GM18907 (cell line): Measurements from ENCODE around the gene PTK7.

ENCODE experiments used
- ATAC-seq: cut with Tn5 transposase; IDR thresholded peaks from one replicate; pipeline ENCODE4 v1.9.1; 2021; ENCODE audit warnings: mild to moderate bottlenecking, moderate library complexity; ENCODE audit not compliant: unreplicated experiment

PTK7 gene

DNA sequence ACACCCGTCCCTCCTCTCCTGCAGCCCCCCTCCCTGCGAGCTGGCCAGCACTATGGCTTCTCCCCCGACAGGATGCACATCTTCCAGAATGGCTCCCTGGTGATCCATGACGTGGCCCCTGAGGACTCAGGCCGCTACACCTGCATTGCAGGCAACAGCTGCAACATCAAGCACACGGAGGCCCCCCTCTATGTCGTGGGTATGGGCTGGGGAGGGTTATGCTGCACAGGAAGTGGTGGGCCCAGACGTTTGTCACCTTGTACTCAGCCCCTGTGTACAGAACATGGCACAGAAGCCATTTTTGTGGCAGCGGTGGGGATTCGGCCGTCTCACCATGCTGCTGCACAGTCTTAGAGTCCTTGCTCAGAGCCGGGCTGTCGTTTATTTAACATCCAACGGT is 66.0 kb downstream of the PTK7 start:
- no peak for ATAC-seq

DNA sequence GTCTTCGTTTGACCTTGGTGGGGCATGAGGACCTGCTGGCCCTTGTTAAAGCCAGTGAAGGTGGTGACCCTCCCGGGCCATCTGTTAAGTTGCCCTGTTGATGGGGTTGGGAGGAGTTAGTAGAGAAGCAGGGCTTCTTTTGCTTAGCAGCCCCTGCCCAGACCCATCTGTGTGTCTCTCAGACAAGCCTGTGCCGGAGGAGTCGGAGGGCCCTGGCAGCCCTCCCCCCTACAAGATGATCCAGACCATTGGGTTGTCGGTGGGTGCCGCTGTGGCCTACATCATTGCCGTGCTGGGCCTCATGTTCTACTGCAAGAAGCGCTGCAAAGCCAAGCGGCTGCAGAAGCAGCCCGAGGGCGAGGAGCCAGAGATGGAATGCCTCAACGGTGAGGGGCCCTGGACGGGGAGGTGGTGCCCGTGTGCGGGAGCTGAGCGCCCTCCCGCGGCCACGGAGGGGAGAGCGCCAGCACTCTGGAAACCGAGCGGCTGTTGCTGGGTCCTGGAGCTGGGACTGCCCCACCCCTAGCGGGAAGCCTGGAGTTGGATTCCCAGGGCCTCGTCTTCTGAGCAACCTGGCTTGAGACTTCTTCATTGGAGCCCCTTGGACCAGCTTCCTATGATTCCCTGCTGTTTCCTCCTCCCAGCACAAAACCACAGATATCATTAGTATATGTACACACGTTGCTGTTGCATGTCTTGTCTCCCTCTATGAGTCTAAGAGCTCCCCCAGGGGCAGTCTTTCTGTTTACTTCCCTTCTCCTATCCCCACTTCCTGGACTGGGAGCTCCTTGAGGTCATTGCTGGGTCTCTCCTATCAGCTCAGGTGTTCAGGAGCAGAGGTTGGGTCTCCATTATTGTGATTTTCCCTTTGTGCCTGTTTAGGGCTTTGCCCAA is 67.4 kb downstream of the PTK7 start:
- peak; percentile 82 for ATAC-seq

DNA sequence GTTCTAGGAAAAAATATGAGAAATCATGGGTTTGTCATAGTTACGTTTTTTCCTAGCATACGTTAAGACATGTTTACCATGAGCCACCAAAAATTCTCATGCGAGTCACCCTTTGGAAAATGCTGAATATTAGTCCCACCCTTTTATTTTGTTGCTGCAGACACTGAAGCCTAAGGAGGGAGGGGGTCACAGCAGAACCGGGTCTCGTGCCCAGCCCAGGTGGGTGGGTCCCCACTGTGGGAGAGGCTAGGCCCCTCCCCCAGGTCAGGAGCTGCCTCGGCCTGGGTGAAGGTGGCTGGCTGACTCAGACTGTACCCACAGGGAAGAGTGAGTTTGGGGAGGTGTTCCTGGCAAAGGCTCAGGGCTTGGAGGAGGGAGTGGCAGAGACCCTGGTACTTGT is 68.8 kb downstream of the PTK7 start:
- ATAC-seq: no peak

DNA sequence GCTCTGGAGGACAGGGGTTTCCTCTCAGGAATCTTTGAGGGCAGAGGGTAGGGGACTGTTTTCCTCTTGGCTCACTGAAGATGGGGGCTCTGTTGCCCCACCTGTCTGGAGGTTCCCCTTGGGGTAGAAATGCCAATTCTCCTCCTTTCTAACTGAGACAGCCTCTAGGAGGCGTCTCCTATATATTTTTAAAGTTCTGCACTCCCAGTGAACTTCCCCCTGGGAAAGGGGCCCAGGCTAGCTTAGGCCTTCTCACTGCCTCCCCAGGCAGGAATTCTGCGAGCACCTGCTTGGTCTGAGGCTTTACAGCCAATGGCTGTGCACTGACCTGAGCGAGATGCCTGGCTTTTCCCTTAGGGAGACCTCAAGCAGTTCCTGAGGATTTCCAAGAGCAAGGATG is 70.1 kb downstream of the PTK7 start:
- ATAC-seq: no peak

DNA sequence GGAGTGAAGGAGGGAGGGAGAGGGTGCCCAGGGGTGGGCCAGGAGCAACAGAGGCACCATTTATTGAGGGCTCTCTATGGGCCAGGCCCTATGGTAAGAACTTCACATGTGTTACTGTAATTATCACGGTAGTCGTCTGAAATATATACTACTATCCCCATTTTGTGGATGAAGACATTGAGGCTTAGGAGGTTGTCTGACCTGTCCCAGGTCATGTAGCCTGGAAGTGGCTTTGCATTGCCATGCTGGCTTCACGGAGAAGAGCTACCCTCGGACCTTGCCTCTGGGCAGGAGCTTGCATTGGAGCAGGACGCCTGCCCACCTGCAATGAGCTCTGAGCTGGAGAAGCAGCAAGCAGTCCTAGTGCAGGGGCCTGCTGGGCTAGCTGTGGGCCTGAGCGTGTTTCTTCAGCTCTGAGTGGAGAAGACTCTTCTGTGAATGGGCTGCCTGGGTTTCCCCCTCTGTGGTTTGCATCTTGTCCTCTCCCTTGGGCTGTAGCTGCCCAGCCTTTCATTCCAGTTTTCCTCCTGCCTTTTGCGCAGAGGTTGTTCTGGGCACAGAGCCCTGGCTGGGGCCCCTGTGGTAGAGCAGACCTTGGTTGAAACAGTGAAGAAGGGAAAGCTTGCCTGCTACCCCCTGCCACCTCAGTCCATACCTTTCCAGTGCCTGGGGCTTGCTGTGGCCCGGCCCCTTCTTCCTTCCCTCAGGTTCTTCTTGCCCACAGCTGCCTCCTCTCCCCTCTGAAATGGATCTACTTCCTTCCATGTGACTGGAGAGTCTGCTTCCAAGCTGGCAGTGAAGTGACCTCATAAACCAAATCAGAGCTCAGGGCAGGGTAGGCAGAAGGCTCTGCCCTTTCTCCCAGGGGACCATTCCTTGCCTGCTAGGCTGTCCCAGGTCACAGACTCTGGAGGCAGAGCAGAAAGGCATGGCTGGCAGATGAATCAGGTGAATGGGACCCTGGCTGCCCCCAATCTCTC is 70.9 kb downstream of the PTK7 start:
- no peak for ATAC-seq

DNA sequence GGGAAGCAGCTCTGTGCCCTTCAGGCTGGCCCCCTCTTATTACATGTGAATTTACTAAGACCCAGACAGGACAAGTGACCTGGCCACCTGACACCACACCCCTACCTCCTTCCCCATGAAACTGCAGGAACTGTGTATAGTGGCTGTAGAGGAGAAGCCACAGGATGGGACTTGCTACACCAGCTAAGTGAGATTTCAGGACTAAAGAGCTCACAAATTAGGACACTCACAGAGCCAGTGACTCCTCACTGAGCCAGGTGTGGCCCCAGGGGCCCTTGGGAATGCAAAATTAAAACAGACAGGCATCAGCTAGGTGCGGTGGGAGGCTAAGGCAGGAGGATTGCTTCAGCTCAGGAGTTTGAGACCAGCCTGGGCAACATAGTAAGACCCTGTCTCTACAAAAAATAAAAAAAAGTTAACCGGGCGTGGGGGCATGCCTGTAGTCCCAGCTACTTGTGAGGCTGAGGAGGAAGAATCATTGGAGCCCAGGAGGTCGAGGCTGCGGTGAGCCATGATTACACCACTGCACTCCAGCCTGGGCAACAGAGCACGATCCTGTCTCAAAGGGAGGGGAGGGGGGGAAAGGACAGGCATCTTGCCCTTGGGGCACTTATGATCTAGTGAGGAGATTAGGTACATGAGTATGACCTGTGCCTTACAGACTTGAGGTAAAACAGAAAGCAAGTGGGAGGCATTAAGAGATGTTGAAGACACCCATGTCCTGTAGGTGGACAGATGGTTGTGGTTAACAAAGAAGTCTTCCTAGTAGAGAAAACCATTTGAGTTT is 71.8 kb downstream of the PTK7 start:
- no peak for ATAC-seq

DNA sequence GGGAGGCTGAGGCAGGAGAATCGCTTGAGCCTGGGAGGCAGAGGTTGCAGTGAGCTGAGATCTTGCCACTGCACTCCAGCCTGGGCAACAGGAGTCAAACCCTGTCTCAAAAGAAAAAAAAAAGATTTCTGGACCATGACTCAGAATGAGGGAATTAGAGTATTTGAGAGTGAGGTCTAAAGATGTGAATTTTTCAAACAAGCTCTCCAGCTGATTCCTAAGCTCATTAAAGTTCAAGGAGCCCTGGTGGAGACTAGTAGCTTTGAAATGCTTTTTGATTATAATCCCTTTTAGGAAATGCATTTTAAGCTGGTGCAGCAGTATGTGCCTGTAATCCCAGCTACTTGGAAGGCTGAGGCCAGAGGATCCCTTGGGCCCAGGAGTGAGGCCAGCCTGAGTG is 73.2 kb downstream of the PTK7 start:
- ATAC-seq: no peak

DNA sequence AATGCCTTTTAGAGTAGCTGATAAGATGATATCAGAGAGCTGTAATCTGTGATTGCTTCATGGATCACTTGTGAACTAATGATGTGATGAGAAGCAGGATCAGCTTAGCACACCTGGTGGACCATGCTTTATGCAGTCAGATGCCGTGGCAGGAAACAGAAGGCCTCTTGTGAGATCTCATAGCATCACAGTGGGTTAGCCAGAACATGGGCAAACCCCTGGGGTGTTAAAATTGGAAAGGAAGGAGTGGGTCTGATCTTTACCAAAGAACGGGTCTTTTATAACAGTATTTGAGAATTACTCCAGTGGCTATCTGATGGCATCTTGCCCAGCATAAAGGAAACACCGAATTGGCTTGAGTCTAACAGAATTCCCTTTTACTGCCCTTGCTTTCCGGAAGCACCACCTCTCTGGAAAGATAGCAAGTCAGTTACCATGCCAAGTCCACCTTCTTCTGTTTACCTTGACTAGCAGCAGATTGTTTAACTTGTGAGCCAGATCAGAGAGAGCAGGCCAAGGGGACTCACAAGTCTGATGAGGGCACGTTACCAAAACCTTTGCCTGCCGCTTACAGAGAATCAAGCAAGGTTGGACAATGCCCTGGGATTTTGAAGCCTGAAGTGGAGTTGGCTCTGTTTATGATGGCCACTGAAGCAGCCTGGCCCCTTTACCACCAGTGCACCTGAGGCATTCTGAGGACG is 74.1 kb downstream of the PTK7 start:
- no peak for ATAC-seq

DNA sequence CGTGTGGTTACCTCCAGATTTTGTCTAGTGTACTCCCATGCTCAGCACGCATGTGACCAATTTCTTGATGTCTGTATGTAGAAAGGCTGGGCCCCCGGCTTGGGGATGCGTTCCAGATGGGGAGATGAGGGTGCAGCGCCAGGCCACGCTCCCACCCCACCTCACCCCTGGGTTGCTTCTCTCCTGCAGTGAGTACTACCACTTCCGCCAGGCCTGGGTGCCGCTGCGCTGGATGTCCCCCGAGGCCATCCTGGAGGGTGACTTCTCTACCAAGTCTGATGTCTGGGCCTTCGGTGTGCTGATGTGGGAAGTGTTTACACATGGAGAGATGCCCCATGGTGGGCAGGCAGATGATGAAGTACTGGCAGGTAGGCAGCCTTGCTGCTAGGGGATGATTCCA is 83.5 kb downstream of the PTK7 start:
- no peak for ATAC-seq

DNA sequence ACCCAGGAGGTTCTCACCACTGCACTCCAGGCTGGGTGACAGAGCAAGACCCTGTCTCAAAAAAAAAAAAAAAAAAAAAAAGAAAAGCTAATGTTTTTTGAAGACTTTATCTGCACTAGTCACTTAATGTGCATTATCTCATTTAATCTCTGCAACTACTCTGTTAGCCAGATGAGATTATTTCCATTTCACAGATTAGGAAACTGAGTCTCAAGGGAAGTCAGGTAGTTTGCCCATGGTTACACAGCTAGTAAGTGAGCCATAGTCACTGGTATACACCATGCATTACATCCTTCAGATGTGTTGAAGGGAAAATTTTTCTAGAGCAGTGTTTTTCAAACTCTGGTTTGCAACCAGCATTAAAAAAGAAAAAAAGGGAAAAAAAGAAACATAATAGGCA is 87.8 kb downstream of the PTK7 start:
- no peak for ATAC-seq

DNA sequence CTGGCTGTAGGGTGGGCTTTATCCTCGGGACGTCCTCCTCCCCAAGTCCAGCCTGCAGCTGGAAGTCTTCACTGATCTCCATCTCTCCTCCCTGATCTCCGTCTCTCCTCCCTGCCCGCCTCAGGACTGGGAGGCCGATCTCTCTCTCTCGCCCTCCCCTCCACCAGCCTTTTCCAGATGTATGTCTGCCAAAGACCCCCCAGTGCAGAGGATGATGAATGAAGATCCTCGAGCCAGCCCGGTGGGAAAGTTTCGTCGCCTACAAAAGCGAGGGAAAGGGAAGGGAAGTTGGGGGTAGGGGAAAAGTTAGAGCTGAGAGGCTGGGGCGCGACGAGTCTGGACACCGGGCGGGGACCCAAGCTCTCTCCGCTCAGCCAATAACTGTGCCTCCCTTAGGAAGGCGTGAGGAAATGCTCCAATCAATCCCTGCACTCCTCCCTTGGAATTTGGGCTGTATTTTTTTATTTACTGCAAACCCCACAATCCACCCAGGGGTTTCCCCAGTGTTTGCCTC is 94.4 kb downstream of the PTK7 start:
- ATAC-seq: no peak

DNA sequence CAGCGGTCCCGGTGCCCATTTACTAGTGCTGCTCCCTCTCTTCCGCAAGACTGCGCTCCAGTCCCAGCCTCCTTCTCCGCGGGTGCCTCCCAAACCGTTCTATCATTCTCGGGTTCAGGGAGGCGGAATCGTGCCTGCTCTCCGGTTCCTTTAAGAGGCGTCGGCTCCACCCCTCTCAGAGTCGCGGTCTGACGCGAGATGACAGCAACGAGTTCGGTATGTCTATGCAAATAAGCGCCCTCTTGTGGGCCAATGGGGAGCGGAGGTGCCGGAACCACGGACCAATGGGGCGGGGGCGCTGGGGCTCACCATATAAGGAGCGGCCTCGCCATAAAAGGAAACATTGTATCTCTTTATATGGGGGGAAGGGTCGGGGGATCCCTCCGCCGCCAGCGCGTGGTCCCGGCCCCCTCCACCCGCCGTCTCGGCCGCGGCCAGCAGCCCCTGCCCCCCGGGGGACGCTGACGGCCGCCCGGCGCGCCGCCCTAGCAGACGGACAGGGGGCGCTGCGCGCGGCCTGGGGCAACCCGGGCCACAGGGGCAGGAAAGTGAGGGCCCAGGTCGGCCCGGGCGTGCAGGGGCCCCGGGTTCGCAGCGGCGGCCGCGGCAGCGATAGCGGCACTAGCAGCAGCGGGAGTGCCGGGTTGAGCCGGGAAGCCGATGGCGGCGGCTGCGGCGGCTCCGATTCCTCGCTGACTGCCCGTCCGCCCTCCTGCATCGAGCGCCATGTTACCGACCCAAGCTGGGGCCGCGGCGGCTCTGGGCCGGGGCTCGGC is 95.0 kb downstream of the PTK7 start, which contains the start of gene SRF:
TSS of gene SRF (plus strand) at position 339 of the 776 bp plus-strand sequence. CDS start at position 727, 388 bp downstream.
- peak; percentile 62 for ATAC-seq

DNA sequence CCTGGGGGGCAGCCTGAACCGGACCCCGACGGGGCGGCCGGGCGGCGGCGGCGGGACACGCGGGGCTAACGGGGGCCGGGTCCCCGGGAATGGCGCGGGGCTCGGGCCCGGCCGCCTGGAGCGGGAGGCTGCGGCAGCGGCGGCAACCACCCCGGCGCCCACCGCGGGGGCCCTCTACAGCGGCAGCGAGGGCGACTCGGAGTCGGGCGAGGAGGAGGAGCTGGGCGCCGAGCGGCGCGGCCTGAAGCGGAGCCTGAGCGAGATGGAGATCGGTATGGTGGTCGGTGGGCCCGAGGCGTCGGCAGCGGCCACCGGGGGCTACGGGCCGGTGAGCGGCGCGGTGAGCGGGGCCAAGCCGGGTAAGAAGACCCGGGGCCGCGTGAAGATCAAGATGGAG is 95.6 kb downstream of the PTK7 start:
- peak; percentile 0 for ATAC-seq

DNA sequence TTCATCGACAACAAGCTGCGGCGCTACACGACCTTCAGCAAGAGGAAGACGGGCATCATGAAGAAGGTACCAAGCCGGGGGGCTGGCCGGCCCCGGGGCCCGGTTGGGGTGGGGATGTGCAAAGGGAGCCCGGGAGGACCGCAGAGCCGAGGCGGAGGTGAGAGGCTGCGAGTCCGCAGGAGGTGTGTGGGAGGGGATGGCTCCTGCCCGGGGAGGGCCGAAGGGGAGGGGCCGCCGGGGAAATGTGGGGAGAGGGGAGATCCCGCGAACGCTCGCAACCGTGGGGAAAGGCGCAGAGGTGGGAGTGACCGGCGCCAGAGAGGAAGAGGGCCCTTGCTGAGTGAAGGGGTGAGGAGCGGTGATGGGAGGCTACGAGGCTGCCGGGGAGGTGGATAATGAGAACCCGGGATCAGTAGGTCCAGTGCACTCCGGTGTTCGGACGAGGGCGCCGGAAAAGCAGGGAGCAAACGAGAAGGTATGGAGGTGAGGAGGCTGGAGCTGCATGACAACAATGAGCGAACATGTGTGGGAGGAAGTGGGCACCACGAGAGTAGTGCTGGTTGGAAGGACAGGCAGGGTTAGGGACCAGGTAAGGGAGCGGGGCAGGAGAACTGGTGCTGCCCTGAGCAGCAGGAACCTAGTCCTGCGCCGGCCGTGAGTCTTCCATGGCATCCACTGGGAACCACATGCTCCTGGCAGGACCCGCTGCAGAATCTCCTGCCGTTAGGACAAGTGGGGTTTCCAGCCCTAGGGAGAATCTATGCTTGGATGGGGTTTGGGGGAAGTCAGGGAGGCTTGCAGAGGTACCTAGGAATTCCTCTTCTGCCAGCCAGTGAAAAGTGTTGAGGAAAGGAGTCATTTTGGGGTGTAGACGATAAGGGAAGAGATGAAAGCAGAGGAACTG is 96.2 kb downstream of the PTK7 start:
- ATAC-seq: no peak

DNA sequence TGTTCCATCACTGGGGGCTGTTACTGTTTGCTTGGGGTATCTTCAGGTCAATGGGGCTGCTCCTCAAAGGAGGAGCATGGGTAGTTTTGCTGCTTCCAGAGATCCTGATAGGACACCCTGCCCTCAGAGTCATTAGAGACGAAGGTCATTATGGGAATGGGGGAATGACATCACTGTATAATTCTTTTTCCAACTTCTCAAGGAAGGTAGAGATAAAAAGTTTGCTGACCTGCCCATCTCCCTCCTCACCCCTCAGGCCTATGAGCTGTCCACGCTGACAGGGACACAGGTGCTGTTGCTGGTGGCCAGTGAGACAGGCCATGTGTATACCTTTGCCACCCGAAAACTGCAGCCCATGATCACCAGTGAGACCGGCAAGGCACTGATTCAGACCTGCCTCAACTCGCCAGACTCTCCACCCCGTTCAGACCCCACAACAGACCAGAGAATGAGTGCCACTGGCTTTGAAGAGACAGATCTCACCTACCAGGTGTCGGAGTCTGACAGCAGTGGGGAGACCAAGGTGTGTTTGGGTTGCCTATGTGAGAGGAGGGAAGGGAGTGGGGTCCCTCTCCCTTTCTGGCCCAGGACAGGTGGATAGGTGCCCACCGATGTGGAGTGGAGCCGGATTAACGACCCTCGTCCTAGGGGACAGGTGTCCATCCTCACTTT is 97.6 kb downstream of the PTK7 start:
- ATAC-seq: no peak

DNA sequence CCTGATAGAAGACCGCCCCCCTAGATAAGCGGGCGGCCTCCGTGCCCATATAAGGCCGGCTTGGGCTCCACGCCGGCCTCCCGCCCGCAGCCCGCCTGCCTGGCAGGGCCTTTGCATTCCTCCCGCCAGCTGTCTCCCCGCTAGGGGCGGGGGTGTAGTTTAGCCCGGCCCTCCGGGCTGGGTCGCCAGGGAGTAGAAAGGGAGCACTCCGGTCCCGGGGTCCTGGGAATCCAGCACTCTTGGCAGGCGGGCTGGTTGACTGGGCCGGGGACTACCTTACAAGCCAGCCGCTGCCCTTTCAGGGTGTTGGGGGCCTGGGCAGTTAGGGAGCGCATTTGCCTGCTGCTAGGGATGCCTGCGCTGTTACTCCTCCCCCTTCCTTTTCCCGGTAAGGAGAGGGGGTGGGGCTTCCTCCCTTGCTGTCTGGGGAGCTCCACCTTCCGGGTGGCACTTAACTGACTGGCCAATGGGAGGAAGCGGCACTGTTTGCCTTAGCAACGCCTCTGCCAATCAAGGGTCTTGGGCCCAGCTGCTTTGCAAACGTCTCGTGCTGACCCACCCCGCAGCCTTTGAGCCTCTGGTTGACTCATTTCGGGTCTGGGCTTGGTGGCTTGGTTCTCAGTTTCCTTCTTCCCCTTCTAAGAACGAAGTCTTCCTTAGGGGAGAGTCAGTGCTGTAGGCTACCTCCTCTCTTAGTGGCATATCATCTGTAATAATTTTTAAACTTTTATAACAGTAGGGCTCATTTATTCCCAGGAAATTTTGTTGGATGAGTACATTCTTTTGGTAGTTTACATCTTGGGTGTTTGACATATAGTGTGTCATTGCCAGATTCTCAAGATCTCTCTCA is 98.4 kb downstream of the PTK7 start:
- peak; percentile 70 for ATAC-seq
